SK-N-SH treated with all-trans-retinoic acid at 6 μM for 48 hours (cell line): ENCODE measurements around the gene JMJD8.

Experiments
- ATAC-seq: fragments of 200-7000 bp; cut with Tn5 transposase; 3 replicates; pipeline ENCODE4 v1.9.1; 2020; ENCODE audit warnings: mild to moderate bottlenecking, moderate library complexity
- ARNTL ChIP-seq: fragments of 450-650 bp; formaldehyde crosslinking; IDR thresholded peaks from 2 replicates; pipeline ENCODE4 v1.5.0; 2020; ENCODE audit warnings: low read depth, mild to moderate bottlenecking, moderate library complexity, borderline replicate concordance
- BACH2 ChIP-seq: fragments of 250-450 bp; sonication (Bioruptor Pico); IDR thresholded peaks from 2 replicates; pipeline ENCODE4 v1.9.0; 2021; ENCODE audit warnings: mild to moderate bottlenecking, borderline replicate concordance
- CREB5 ChIP-seq: fragments of 250-450 bp; sonication (Bioruptor Pico); IDR thresholded peaks from 2 replicates; pipeline ENCODE4 v1.5.1; 2020; ENCODE audit warnings: low read depth, mild to moderate bottlenecking, moderate library complexity
- GLIS3 ChIP-seq: fragments of 250-450 bp; sonication (Bioruptor Pico); IDR thresholded peaks from 2 replicates; pipeline ENCODE4 v1.5.0; 2020; ENCODE audit warnings: mild to moderate bottlenecking, moderate library complexity
- ISL1 ChIP-seq: fragments of 250-450 bp; sonication (Bioruptor Pico); IDR thresholded peaks from 2 replicates; pipeline ENCODE4 v2.1.2; 2022; ENCODE audit warnings: mild to moderate bottlenecking, moderate library complexity
- OSR1 ChIP-seq: fragments of 250-450 bp; sonication (Bioruptor Pico); IDR thresholded peaks from 2 replicates; pipeline ENCODE4 v1.8.0; 2022; ENCODE audit warnings: moderate library complexity, mild to moderate bottlenecking, inconsistent platforms
- POU6F1 ChIP-seq: fragments of 250-450 bp; sonication (Bioruptor Pico); IDR thresholded peaks from 2 replicates; pipeline ENCODE4 v1.8.0; 2021; ENCODE audit warnings: low read depth, mild to moderate bottlenecking, moderate library complexity, borderline replicate concordance
- PPARA ChIP-seq: fragments of 250-450 bp; sonication (Bioruptor Pico); IDR thresholded peaks from 2 replicates; pipeline ENCODE4 v1.5.0; 2020; ENCODE audit warnings: mild to moderate bottlenecking, borderline replicate concordance
- RARB ChIP-seq: fragments of 250-450 bp; sonication (Bioruptor Pico); IDR thresholded peaks from 2 replicates; pipeline ENCODE4 v1.8.0; 2021; ENCODE audit warnings: mild to moderate bottlenecking, moderate library complexity
- SNAI2 ChIP-seq: fragments of 250-450 bp; sonication (Bioruptor Pico); IDR thresholded peaks from 2 replicates; pipeline ENCODE4 v1.5.0; 2020; ENCODE audit warnings: mild to moderate bottlenecking, moderate library complexity
- TCF4 ChIP-seq: fragments of 250-450 bp; sonication (Bioruptor Pico); IDR thresholded peaks from 2 replicates; pipeline ENCODE4 v1.8.0; 2021; ENCODE audit warnings: mild to moderate bottlenecking, moderate library complexity, borderline replicate concordance
- TOX ChIP-seq: fragments of 250-450 bp; sonication (Bioruptor Pico); IDR thresholded peaks from 2 replicates; pipeline ENCODE4 v1.8.0; 2021; ENCODE audit warnings: mild to moderate bottlenecking, moderate library complexity, borderline replicate concordance
- TSHZ2 ChIP-seq: fragments of 250-450 bp; sonication (Bioruptor Pico); IDR thresholded peaks from 2 replicates; pipeline ENCODE4 v1.5.0; 2020; ENCODE audit warnings: mild to moderate bottlenecking, moderate library complexity
- ZC3H10 ChIP-seq: fragments of 250-450 bp; sonication (Bioruptor Pico); IDR thresholded peaks from 2 replicates; pipeline ENCODE4 v1.5.1; 2021; ENCODE audit warnings: mild to moderate bottlenecking, moderate library complexity
- ZFP3 ChIP-seq: fragments of 250-450 bp; sonication (Bioruptor Pico); IDR thresholded peaks from 2 replicates; pipeline ENCODE4 v1.5.0; 2020; ENCODE audit warnings: mild to moderate bottlenecking, moderate library complexity
- ZFP30 ChIP-seq: fragments of 450-650 bp; formaldehyde crosslinking; IDR thresholded peaks from 2 replicates; pipeline ENCODE4 v1.5.0; 2022; ENCODE audit warnings: mild to moderate bottlenecking, moderate library complexity
- ZNF565 ChIP-seq: fragments of 450-650 bp; formaldehyde crosslinking; conservative IDR thresholded peaks from 2 replicates; pipeline ENCODE4 v1.5.0; 2020; ENCODE audit warnings: low read depth, mild to moderate bottlenecking, moderate library complexity
- ZNF70 ChIP-seq: fragments of 450-650 bp; formaldehyde crosslinking; IDR thresholded peaks from 2 replicates; pipeline ENCODE4 v1.5.0; 2020; ENCODE audit warnings: mild to moderate bottlenecking, moderate library complexity
- ZNF8 ChIP-seq: fragments of 450-650 bp; formaldehyde crosslinking; IDR thresholded peaks from 2 replicates; pipeline ENCODE4 v1.5.0; 2020; ENCODE audit warnings: mild to moderate bottlenecking, moderate library complexity
- TF ChIP-seq, protein P1 (sequence below): fragments of 250-450 bp; sonication (Bioruptor Pico); IDR thresholded peaks from 2 replicates; pipeline ENCODE4 v1.8.0; 2020; ENCODE audit warnings: mild to moderate bottlenecking, moderate library complexity, borderline replicate concordance
- TF ChIP-seq, protein P2 (sequence below): fragments of 250-450 bp; sonication (Bioruptor Pico); IDR thresholded peaks from 2 replicates; pipeline ENCODE4 v1.5.1; 2021; ENCODE audit warnings: mild to moderate bottlenecking, moderate library complexity

Gene JMJD8

DNA sequence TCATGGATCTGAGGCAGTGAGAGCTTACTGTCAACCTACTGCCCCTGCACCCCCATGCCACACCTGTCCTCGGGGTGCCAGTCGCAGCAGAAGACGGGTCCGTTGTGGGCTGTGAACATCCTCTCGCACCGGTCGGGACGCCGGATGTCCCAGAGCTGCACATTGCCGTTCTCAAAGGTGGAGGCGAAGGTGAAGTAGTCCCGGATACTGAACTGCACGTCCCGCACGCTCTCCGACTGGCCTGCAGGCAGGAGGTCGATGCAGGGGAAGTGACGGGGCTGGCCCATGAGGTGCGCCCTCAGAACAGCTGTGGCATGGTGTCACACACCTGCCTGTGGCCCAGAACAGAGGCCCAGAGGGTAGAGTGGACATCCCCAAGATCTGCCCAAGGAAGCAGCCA lies 3.4 kb upstream of the JMJD8 start:
- no peak for TF ChIP-seq PPARA
- no peak for TF ChIP-seq TCF4 (CRISPR knock-in tag)
- TF ChIP-seq SNAI2: no peak
- no peak for ATAC-seq

GRCh38 chr16:686459-687260 lies 2.5 kb upstream of the JMJD8 start:
- no peak for ATAC-seq
- TF ChIP-seq TCF4 (CRISPR knock-in tag) (no peak), ZC3H10 (CRISPR knock-in tag) (no peak), ZFP30 (no peak), SNAI2 (no peak), ZNF8 (CRISPR knock-in tag) (no peak), PPARA (no peak), CREB5 (CRISPR knock-in tag) (no peak), ARNTL (no peak), RARB (no peak), BACH2 (no peak), TSHZ2 (no peak), GLIS3 (CRISPR knock-in tag) (no peak), POU6F1 (CRISPR knock-in tag) (no peak), ZNF565 (CRISPR knock-in tag) (no peak), ISL1 (no peak)
- TF ChIP-seq, protein P1, sequence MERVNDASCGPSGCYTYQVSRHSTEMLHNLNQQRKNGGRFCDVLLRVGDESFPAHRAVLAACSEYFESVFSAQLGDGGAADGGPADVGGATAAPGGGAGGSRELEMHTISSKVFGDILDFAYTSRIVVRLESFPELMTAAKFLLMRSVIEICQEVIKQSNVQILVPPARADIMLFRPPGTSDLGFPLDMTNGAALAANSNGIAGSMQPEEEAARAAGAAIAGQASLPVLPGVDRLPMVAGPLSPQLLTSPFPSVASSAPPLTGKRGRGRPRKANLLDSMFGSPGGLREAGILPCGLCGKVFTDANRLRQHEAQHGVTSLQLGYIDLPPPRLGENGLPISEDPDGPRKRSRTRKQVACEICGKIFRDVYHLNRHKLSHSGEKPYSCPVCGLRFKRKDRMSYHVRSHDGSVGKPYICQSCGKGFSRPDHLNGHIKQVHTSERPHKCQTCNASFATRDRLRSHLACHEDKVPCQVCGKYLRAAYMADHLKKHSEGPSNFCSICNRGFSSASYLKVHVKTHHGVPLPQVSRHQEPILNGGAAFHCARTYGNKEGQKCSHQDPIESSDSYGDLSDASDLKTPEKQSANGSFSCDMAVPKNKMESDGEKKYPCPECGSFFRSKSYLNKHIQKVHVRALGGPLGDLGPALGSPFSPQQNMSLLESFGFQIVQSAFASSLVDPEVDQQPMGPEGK: no peak
- TF ChIP-seq, protein P2, sequence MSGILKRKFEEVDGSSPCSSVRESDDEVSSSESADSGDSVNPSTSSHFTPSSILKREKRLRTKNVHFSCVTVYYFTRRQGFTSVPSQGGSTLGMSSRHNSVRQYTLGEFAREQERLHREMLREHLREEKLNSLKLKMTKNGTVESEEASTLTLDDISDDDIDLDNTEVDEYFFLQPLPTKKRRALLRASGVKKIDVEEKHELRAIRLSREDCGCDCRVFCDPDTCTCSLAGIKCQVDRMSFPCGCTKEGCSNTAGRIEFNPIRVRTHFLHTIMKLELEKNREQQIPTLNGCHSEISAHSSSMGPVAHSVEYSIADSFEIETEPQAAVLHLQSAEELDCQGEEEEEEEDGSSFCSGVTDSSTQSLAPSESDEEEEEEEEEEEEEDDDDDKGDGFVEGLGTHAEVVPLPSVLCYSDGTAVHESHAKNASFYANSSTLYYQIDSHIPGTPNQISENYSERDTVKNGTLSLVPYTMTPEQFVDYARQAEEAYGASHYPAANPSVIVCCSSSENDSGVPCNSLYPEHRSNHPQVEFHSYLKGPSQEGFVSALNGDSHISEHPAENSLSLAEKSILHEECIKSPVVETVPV (CRISPR knock-in tag): no peak

DNA sequence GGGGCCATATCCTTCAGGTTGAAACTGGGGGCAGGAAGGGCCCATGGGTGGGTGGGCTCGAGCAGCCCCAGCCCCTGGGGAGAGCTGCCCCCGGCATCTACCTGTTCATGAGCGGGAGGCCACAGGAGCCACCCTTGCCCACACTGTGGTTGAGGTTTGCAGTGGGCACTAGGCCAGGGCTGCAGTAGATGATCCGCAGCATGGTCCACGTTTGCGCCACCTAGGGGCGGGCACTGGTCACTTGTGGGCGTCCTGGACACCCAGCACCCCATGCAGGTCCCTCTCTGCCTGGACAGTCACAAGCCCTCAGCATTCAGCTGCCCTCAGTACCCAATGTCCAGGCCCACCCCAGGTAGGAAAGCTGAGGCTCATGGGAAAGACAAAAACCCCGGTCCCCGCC lies 1.8 kb upstream of the JMJD8 start:
- ATAC-seq: peak; percentile 20
- TF ChIP-seq ARNTL: no peak
- no peak for TF ChIP-seq TCF4 (CRISPR knock-in tag)
- TF ChIP-seq, protein P2 (CRISPR knock-in tag): no peak
- no peak for TF ChIP-seq SNAI2
- no peak for TF ChIP-seq TSHZ2
- TF ChIP-seq OSR1: no peak
- no peak for TF ChIP-seq PPARA
- TF ChIP-seq TOX (CRISPR knock-in tag): no peak
- TF ChIP-seq ZFP3 (CRISPR knock-in tag): no peak
- TF ChIP-seq, protein P1: no peak
- TF ChIP-seq ZC3H10 (CRISPR knock-in tag): no peak
- TF ChIP-seq BACH2: no peak
- TF ChIP-seq ZFP30: no peak
- TF ChIP-seq RARB: no peak
- TF ChIP-seq ZNF8 (CRISPR knock-in tag): no peak
- TF ChIP-seq ZNF70 (CRISPR knock-in tag): no peak
